B cell (primary cell): ENCODE measurements around the gene DHRS7B. TPM values are rescaled to one million over a fixed set of nuclear protein-coding genes. Genes with fewer than 3 reads are reported as not detected.

Experiments
- ATAC-seq: fragments of 200-7000 bp; cut with Tn5 transposase; one replicate; pipeline ENCODE4 v1.10.0; 2021; ENCODE audit warnings: low read depth, mild to moderate bottlenecking, moderate number of reproducible peaks, moderate library complexity
- CTCF ChIA-PET: fragments of 350-600 bp; sonication (Branson Sonifier 250); formaldehyde crosslinking; loops from one replicate; lab custom pipeline; 2021; ENCODE audit warnings: antibody characterized with exemption, inconsistent platforms; lab: Charles Lee
- POLR2A ChIA-PET: fragments of 350-600 bp; sonication (Branson Sonifier 250); formaldehyde crosslinking; loops from one replicate; lab custom pipeline; 2021; ENCODE audit warnings: antibody characterized with exemption; lab: Charles Lee
- DNase-seq: peaks from one replicate; pipeline ENCODE4 v3.0.0; 2013
- H2AFZ ChIP-seq: 2 replicates; pipeline ENCODE4 v1.6.1; 2012; ENCODE audit warnings: mild to moderate bottlenecking, low read depth, low read length; ENCODE audit not compliant: insufficient read depth, poor library complexity, severe bottlenecking
- H3K27ac ChIP-seq, 2 donors: 1 replicate in 1 of 2; 2 replicates in 1 of 2; pipeline ENCODE4 v1.5.1; 2012 to 2013; ENCODE audit warnings: low read length in 2 of 2, mild to moderate bottlenecking in 2 of 2, moderate library complexity in 1 of 2
- H3K27me3 ChIP-seq, 4 experiments: fragments of 200-600 bp in 1 of 4; sonication (generic) in 1 of 4; replicated peaks in 1 of 4; 1 replicate in 2 of 4; 2 replicates in 2 of 4; pipeline versions ENCODE4 v1.6.1 to v1.7.0; 2013 to 2016; ENCODE audit warnings: low read length in 3 of 4, mild to moderate bottlenecking in 2 of 4, mixed read lengths in 1 of 4, moderate library complexity in 1 of 4; ENCODE audit not compliant: insufficient read depth in 4 of 4, control insufficient read depth in 3 of 4; ENCODE audit errors: control extremely low read depth in 1 of 4
- H3K36me3 ChIP-seq, 2 experiments: replicated peaks in 1 of 2; 1 replicate in 1 of 2; 2 replicates in 1 of 2; pipeline versions ENCODE4 v1.6.1 to v1.7.1; 2013; ENCODE audit warnings: low read length in 1 of 2; ENCODE audit not compliant: insufficient read depth in 2 of 2, control insufficient read depth in 1 of 2; ENCODE audit errors: control extremely low read depth in 1 of 2, extremely low read depth in 1 of 2
- H3K4me1 ChIP-seq, 2 donors: fragments of 200-600 bp in 1 of 2; sonication (generic) in 1 of 2; 1 replicate in 1 of 2; 2 replicates in 1 of 2; pipeline versions ENCODE4 v1.5.1 to v1.6.1; 2013 to 2017; ENCODE audit warnings: low read length in 2 of 2; ENCODE audit not compliant: control insufficient read depth in 2 of 2, insufficient read depth in 2 of 2
- H3K4me2 ChIP-seq: replicated peaks from 2 replicates; pipeline ENCODE3; 2012; ENCODE audit warnings: mild to moderate bottlenecking, low read depth, low read length; ENCODE audit not compliant: poor library complexity, severe bottlenecking
- H3K4me3 ChIP-seq, 5 experiments: fragments of 200-600 bp in 1 of 5; sonication (generic) in 1 of 5; 1 replicate in 3 of 5; 2 replicates in 2 of 5; pipeline versions ENCODE4 v1.5.1 to v1.7.0; 2011 to 2016; ENCODE audit warnings: low read length in 4 of 5, mild to moderate bottlenecking in 4 of 5, low read depth in 2 of 5, control low read depth in 1 of 5, moderate library complexity in 1 of 5; ENCODE audit not compliant: insufficient read depth in 1 of 5; ENCODE audit errors: control extremely low read depth in 1 of 5, extremely low read depth in 1 of 5
- H3K79me2 ChIP-seq: fragments of 200-600 bp; sonication (generic); one replicate; pipeline ENCODE4 v1.6.0; 2016; ENCODE audit warnings: low read length; ENCODE audit not compliant: control insufficient read depth, insufficient read depth
- H3K9ac ChIP-seq: fragments of 200-600 bp; sonication (generic); 2 replicates; pipeline ENCODE4 v1.6.1; 2017; ENCODE audit warnings: mild to moderate bottlenecking, low read length, moderate library complexity
- H3K9me3 ChIP-seq, 3 donors: one replicate each; pipeline versions ENCODE4 v1.6.1 to v1.7.1; 2013; ENCODE audit warnings: low read length in 2 of 3; ENCODE audit not compliant: control insufficient read depth in 2 of 3, insufficient read depth in 1 of 3; ENCODE audit errors: control extremely low read depth in 1 of 3
- H4K20me1 ChIP-seq: 2 replicates; pipeline ENCODE4 v1.6.0; 2012; ENCODE audit warnings: mild to moderate bottlenecking, low read length; ENCODE audit not compliant: insufficient read depth, control insufficient read depth, poor library complexity, severe bottlenecking
- H3K27ac Mint-ChIP-seq: one replicate; pipeline ENCODE4 v1.8.0; 2021; ENCODE audit warnings: mixed read lengths
- H3K27me3 Mint-ChIP-seq: one replicate; pipeline ENCODE4 v1.8.0; 2021; ENCODE audit warnings: mixed read lengths
- H3K4me1 Mint-ChIP-seq: one replicate; pipeline ENCODE4 v1.8.0; 2021; ENCODE audit warnings: mixed read lengths
- H3K4me3 Mint-ChIP-seq: one replicate; pipeline ENCODE4 v1.8.0; 2021; ENCODE audit warnings: mixed read lengths
- H3K9me3 Mint-ChIP-seq: one replicate; pipeline ENCODE4 v1.8.0; 2022; ENCODE audit warnings: mixed read lengths; ENCODE audit not compliant: insufficient read depth
- EZH2 ChIP-seq: IDR thresholded peaks from 2 replicates; pipeline ENCODE4 v1.6.1; 2012; ENCODE audit warnings: borderline replicate concordance, low read depth, mild to moderate bottlenecking, moderate library complexity, low read length; ENCODE audit not compliant: insufficient read depth, poor library complexity, severe bottlenecking
- WGBS: methylation state at CpG from one replicate; pipeline ENCODE4 v1.1.5; 2013; ENCODE audit warnings: missing lambda C conversion rate; ENCODE audit not compliant: insufficient coverage; 5-methylcytosine and 5-hydroxymethylcytosine counted together
- intact Hi-C: fragments of 100-400 bp; cut with micrococcal nuclease; formaldehyde crosslinking; loops from one replicate; pipeline ENCODE4 v1.10.0; 2022
- polyA plus RNA-seq: library from polyadenylated mRNA; depleted of rRNA; stranded (reverse); fragments of >200 nt; gene quantifications from 2 replicates; pipeline ENCODE4 v1.2.3, GENCODE V29; 2012
- total RNA-seq, 2 donors: library from RNA; stranded (reverse); fragments of 120-200 nt in 1 of 2; gene quantifications; 1 replicate in 1 of 2; 2 replicates in 1 of 2; pipeline versions ENCODE4 v1.2.3 to v1.2.4, GENCODE V29; 2013 to 2022
- TF ChIP-seq, protein P1 (sequence below): fragments of 200-600 bp; IDR thresholded peaks from one replicate; pipeline ENCODE4 v1.8.0; 2022; ENCODE audit warnings: antibody characterized with exemption, mild to moderate bottlenecking

Gene DHRS7B
- total and polyA plus RNA-seq, 2 donors (not counting 1 experiment from before 2014, with no cell fraction given): 8.2 to 13.4 TPM

DNA sequence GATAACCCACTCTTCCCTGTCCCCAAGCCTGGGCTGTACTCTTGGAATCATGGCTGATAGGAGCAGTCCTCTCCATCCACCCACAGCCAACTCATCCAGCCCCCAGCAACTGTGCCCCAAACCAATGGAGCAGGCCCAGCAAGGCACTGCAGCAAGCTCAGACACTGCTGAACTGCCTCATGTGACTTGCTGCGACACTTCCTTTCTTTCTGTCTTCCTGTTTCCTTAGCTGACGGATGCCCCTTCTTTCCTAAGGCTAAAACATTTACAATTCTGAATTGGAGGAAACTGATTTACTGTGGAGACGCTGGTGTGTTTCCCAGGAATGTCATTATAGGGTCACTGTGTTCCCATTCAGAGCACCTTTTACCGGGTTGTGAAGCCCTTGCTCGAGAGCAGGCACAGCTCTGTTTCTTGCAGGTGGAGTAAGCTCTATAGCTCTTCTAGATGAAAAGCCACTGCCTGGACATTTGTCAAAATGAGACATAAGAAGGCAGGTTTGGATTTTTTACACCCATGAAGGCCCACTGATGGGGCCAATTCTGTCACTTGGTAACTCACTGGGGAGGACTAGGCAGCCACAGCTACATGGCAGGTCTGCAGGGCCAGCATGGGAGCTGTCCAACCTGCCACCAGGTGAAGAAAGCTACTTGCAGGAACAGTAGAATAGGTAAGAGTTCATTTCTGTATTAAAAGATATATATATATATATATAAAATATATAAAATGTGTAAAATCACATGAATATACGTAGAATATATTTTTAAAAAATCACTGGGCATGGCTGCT, 59.8 kb downstream of the DHRS7B start:
- H3K27ac ChIP-seq: no peak overlapping the region
- H3K4me1 ChIP-seq: no peaks in the 10 kb centered on the region
- intact Hi-C loops: no loop called here
- no peaks in the 10 kb centered on the region for H3K79me2 ChIP-seq
- ChIA-PET CTCF (no interaction called here), POLR2A (no interaction called here)
- H3K4me3 ChIP-seq: no peak overlapping the region
- no peaks in the 10 kb centered on the region for H3K9me3 ChIP-seq
- Mint-ChIP-seq H3K4me1 (no peaks in the 10 kb centered on the region), H3K4me3 (no peak overlapping the region), H3K27me3 (no peaks in the 10 kb centered on the region), H3K27ac (no peak overlapping the region), H3K9me3 (no peaks in the 10 kb centered on the region)
- H3K27me3 ChIP-seq: no peaks in the 10 kb centered on the region
- TF ChIP-seq, protein P1, sequence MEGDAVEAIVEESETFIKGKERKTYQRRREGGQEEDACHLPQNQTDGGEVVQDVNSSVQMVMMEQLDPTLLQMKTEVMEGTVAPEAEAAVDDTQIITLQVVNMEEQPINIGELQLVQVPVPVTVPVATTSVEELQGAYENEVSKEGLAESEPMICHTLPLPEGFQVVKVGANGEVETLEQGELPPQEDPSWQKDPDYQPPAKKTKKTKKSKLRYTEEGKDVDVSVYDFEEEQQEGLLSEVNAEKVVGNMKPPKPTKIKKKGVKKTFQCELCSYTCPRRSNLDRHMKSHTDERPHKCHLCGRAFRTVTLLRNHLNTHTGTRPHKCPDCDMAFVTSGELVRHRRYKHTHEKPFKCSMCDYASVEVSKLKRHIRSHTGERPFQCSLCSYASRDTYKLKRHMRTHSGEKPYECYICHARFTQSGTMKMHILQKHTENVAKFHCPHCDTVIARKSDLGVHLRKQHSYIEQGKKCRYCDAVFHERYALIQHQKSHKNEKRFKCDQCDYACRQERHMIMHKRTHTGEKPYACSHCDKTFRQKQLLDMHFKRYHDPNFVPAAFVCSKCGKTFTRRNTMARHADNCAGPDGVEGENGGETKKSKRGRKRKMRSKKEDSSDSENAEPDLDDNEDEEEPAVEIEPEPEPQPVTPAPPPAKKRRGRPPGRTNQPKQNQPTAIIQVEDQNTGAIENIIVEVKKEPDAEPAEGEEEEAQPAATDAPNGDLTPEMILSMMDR: no peak
- no peak for TF ChIP-seq EZH2
- no peak overlapping the region for H3K4me2 ChIP-seq
- peaks cover 0 to 44% of the 10 kb centered on the region in 2 experiments for H3K36me3 ChIP-seq
- ATAC-seq: no peak
- no peak for DNase-seq
- H4K20me1 ChIP-seq: no peaks in the 10 kb centered on the region
- H3K9ac ChIP-seq: no peak overlapping the region
- no peak overlapping the region for H2AFZ ChIP-seq
- WGBS: 95% methylated on average over 3 of the region's 6 CpGs

DNA sequence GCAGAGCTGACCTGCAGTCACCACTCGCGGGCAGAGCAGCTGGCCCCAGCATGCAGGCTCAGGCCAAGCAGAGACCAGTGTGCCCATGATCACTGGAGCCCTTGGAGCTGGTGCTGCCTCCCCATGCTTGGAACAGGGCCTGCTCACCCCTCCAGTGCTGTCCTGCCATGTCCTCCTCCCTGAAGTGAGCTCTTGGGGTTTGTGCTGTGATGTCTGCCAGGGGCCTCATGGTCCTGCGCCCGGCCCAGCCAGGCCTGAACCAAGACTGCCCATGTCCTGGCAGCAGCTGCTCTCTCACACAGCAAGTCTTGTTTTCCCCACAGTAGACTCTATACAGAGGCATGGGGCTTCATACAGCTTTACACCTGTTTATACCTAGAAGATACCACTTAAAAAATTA, 62.6 kb downstream of the DHRS7B start:
- Histone ChIP-seq H2AFZ (no peak overlapping the region), H3K36me3 (peaks cover 0 to 34% of the 10 kb centered on the region in 2 experiments), H3K9ac (no peak overlapping the region), H3K4me3 (no peak overlapping the region), H3K79me2 (no peaks in the 10 kb centered on the region), H3K27ac (no peak overlapping the region), H4K20me1 (no peaks in the 10 kb centered on the region), H3K27me3 (no peaks in the 10 kb centered on the region), H3K4me1 (no peaks in the 10 kb centered on the region), H3K4me2 (no peak overlapping the region), H3K9me3 (no peaks in the 10 kb centered on the region)
- WGBS: 95% methylated on average over 4 of the region's 4 CpGs
- TF ChIP-seq, protein P1: no peak
- TF ChIP-seq EZH2: no peak
- no peaks in the 10 kb centered on the region for H3K4me1 Mint-ChIP-seq
- ChIA-PET CTCF (interaction anchor here (1.0 kb wide), 1 partner anchor 24 kb away, joined by 3 read pairs; no protein-coding TSS in a partner anchor), POLR2A (no interaction called here)
- intact Hi-C loops: no loop called here
- no peak overlapping the region for H3K4me3 Mint-ChIP-seq
- no peaks in the 10 kb centered on the region for H3K27me3 Mint-ChIP-seq
- no peak for DNase-seq
- ATAC-seq: no peak
- H3K9me3 Mint-ChIP-seq: no peaks in the 10 kb centered on the region
- H3K27ac Mint-ChIP-seq: no peak overlapping the region
